WTC11 (cell line): ENCODE measurements around the gene RUNX1. TPM values are rescaled to one million over a fixed set of nuclear protein-coding genes. Genes with fewer than 3 reads are reported as not detected.

Source experiments
- ATAC-seq: fragments of 200-7000 bp; cut with Tn5 transposase; 2 replicates; pipeline ENCODE4 v1.10.0; 2021; ENCODE audit warnings: mild to moderate bottlenecking, moderate library complexity
- CTCF ChIA-PET: fragments of 300-600 bp; sonication (Branson Sonifier 250); formaldehyde crosslinking; loops from one replicate; lab custom pipeline; 2021; ENCODE audit warnings: antibody characterized with exemption; lab: Charles Lee
- POLR2A ChIA-PET: fragments of 350-600 bp; sonication (Branson Sonifier 250); formaldehyde crosslinking; loops from one replicate; lab custom pipeline; 2021; ENCODE audit warnings: antibody characterized with exemption; lab: Charles Lee
- DNase-seq: peaks from one replicate; pipeline ENCODE4 v3.0.0; 2021; ENCODE audit warnings: low spot score
- H3K27ac Mint-ChIP-seq: 2 replicates; pipeline ENCODE4 v1.8.0; 2021; ENCODE audit warnings: mixed read lengths
- H3K27me3 Mint-ChIP-seq: 2 replicates; pipeline ENCODE4 v1.8.0; 2021; ENCODE audit warnings: low read depth, mild to moderate bottlenecking, moderate library complexity, mixed read lengths
- H3K36me3 Mint-ChIP-seq: 2 replicates; pipeline ENCODE4 v1.8.0; 2021; ENCODE audit warnings: mixed read lengths
- H3K4me1 Mint-ChIP-seq: 2 replicates; pipeline ENCODE4 v1.8.0; 2022; ENCODE audit warnings: mixed read lengths
- H3K4me3 Mint-ChIP-seq: 2 replicates; pipeline ENCODE4 v1.8.0; 2021; ENCODE audit warnings: mild to moderate bottlenecking, moderate library complexity, mixed read lengths
- H3K9me3 Mint-ChIP-seq: 2 replicates; pipeline ENCODE4 v1.8.0; 2021; ENCODE audit warnings: mixed read lengths
- AR ChIP-seq: fragments of 250-450 bp; sonication (Bioruptor Pico); IDR thresholded peaks from 2 replicates; pipeline ENCODE4 v1.9.0; 2021; ENCODE audit warnings: mild to moderate bottlenecking
- ATF1 ChIP-seq: sonication (generic); formaldehyde crosslinking; IDR thresholded peaks from 2 replicates; pipeline ENCODE4 v1.8.1; 2023; ENCODE audit warnings: mild to moderate bottlenecking, moderate library complexity, missing genetic modification reagents
- CREM ChIP-seq: sonication (generic); formaldehyde crosslinking; IDR thresholded peaks from 2 replicates; pipeline ENCODE4 v1.8.1; 2022; ENCODE audit warnings: mild to moderate bottlenecking, missing genetic modification reagents, moderate library complexity
- EMX1 ChIP-seq: fragments of 250-450 bp; sonication (Bioruptor Pico); IDR thresholded peaks from 2 replicates; pipeline ENCODE4 v1.8.0; 2021; ENCODE audit warnings: mild to moderate bottlenecking
- FOXK1 ChIP-seq: sonication (generic); formaldehyde crosslinking; IDR thresholded peaks from 2 replicates; pipeline ENCODE4 v1.8.0; 2022; ENCODE audit warnings: mild to moderate bottlenecking, moderate library complexity, missing genetic modification reagents
- FOXP4 ChIP-seq: sonication (generic); formaldehyde crosslinking; IDR thresholded peaks from 2 replicates; pipeline ENCODE4 v1.8.0; 2022; ENCODE audit warnings: mild to moderate bottlenecking, missing genetic modification reagents
- HMGA2 ChIP-seq: fragments of 250-450 bp; sonication (Bioruptor Pico); IDR thresholded peaks from 2 replicates; pipeline ENCODE4 v1.4.0; 2021; ENCODE audit warnings: mild to moderate bottlenecking, moderate library complexity
- JUN ChIP-seq: sonication (generic); formaldehyde crosslinking; IDR thresholded peaks from 2 replicates; pipeline ENCODE4 v1.8.0; 2023; ENCODE audit warnings: mild to moderate bottlenecking, missing genetic modification reagents
- KAT7 ChIP-seq: sonication (generic); formaldehyde crosslinking; IDR thresholded peaks from 2 replicates; pipeline ENCODE4 v1.8.1; 2023; ENCODE audit warnings: missing genetic modification reagents, mild to moderate bottlenecking, borderline replicate concordance
- MXD4 ChIP-seq: fragments of 250-450 bp; sonication (Bioruptor Pico); IDR thresholded peaks from 2 replicates; pipeline ENCODE4 v1.8.0; 2021; ENCODE audit warnings: mild to moderate bottlenecking, moderate library complexity, borderline replicate concordance
- MYBL2 ChIP-seq: sonication (generic); formaldehyde crosslinking; IDR thresholded peaks from 2 replicates; pipeline ENCODE4 v1.8.1; 2023; ENCODE audit warnings: mild to moderate bottlenecking, moderate library complexity, missing genetic modification reagents
- NFYB ChIP-seq: sonication (generic); formaldehyde crosslinking; conservative IDR thresholded peaks from 2 replicates; pipeline ENCODE4 v1.8.0; 2022; ENCODE audit warnings: low read depth, missing genetic modification reagents
- NR1H2 ChIP-seq: sonication (generic); formaldehyde crosslinking; IDR thresholded peaks from 2 replicates; pipeline ENCODE4 v1.9.0; 2021; ENCODE audit warnings: mild to moderate bottlenecking, moderate library complexity, missing genetic modification reagents
- NR3C1 ChIP-seq: sonication (generic); formaldehyde crosslinking; conservative IDR thresholded peaks from 2 replicates; pipeline ENCODE4 v1.8.1; 2023; ENCODE audit warnings: low read depth, mild to moderate bottlenecking, missing genetic modification reagents
- OVOL2 ChIP-seq: fragments of 250-450 bp; sonication (Bioruptor Pico); IDR thresholded peaks from 2 replicates; pipeline ENCODE4 v1.9.0; 2021; ENCODE audit warnings: mild to moderate bottlenecking, borderline replicate concordance
- PRDM15 ChIP-seq: sonication (generic); formaldehyde crosslinking; IDR thresholded peaks from 2 replicates; pipeline ENCODE4 v1.8.0; 2022; ENCODE audit warnings: missing genetic modification reagents
- PREB ChIP-seq: sonication (generic); formaldehyde crosslinking; IDR thresholded peaks from 2 replicates; pipeline ENCODE4 v1.8.1; 2022; ENCODE audit warnings: mild to moderate bottlenecking, missing genetic modification reagents, moderate library complexity, borderline replicate concordance
- SP1 ChIP-seq: sonication (generic); formaldehyde crosslinking; conservative IDR thresholded peaks from 2 replicates; pipeline ENCODE4 v1.8.1; 2022; ENCODE audit warnings: missing genetic modification reagents
- USF2 ChIP-seq: sonication (generic); formaldehyde crosslinking; IDR thresholded peaks from 2 replicates; pipeline ENCODE4 v1.8.1; 2023; ENCODE audit warnings: mild to moderate bottlenecking, missing genetic modification reagents, moderate library complexity
- ZNF121 ChIP-seq: sonication (generic); formaldehyde crosslinking; IDR thresholded peaks from 2 replicates; pipeline ENCODE4 v1.8.0; 2023; ENCODE audit warnings: missing genetic modification reagents
- ZNF138 ChIP-seq: sonication (generic); formaldehyde crosslinking; conservative IDR thresholded peaks from 2 replicates; pipeline ENCODE4 v1.8.1; 2022; ENCODE audit warnings: mild to moderate bottlenecking, moderate library complexity, missing genetic modification reagents
- ZNF232 ChIP-seq: sonication (generic); formaldehyde crosslinking; IDR thresholded peaks from 2 replicates; pipeline ENCODE4 v1.8.0; 2022; ENCODE audit warnings: mild to moderate bottlenecking, missing genetic modification reagents
- ZNF396 ChIP-seq: fragments of 250-450 bp; sonication (Bioruptor Pico); IDR thresholded peaks from 2 replicates; pipeline ENCODE4 v1.8.0; 2021; ENCODE audit warnings: mild to moderate bottlenecking, moderate library complexity, borderline replicate concordance
- ZNF423 ChIP-seq: fragments of 250-450 bp; sonication (Bioruptor Pico); IDR thresholded peaks from 2 replicates; pipeline ENCODE4 v2.1.2; 2022; ENCODE audit warnings: mild to moderate bottlenecking, moderate library complexity
- ZSCAN18 ChIP-seq: fragments of 250-450 bp; sonication (Bioruptor Pico); IDR thresholded peaks from 2 replicates; pipeline ENCODE4 v2.1.2; 2022; ENCODE audit warnings: mild to moderate bottlenecking, moderate library complexity
- total RNA-seq: library from RNA; stranded (reverse); gene quantifications from 3 replicates; pipeline ENCODE4 v1.2.3, GENCODE V29; 2021

Gene RUNX1
- total RNA-seq, 1 experiment from 2014 or later = 2.2 TPM

GRCh38 chr21:34870246-34870645 is 178.9 kb downstream of the RUNX1 start (continued):
- no peak for TF ChIP-seq ZNF396 (CRISPR knock-in tag)
- no peak for TF ChIP-seq ATF1 (CRISPR knock-in tag)
- no peak for TF ChIP-seq USF2
- TF ChIP-seq ZNF232 (CRISPR knock-in tag) = no peak
- TF ChIP-seq OVOL2 = no peak
- TF ChIP-seq ZNF121 (CRISPR knock-in tag) = no peak
- TF ChIP-seq ZNF423 = no peak

GRCh38 chr21:34869545-34869944 is 179.6 kb downstream of the RUNX1 start:
- H3K9me3 Mint-ChIP-seq = no peaks in the 10 kb centered on the region
- DNase-seq = no peak
- ATAC-seq = no peak
- H3K4me1 Mint-ChIP-seq = peaks cover 39% of the 10 kb centered on the region
- ChIA-PET CTCF (no interaction called here), POLR2A (no interaction called here)
- H3K4me3 Mint-ChIP-seq = no peak overlapping the region
- H3K36me3 Mint-ChIP-seq = no peaks in the 10 kb centered on the region
- no peak overlapping the region for H3K27ac Mint-ChIP-seq
- H3K27me3 Mint-ChIP-seq = peaks cover 59% of the 10 kb centered on the region
- TF ChIP-seq MYBL2 (no peak), NR1H2 (CRISPR knock-in tag) (no peak), HMGA2 (CRISPR knock-in tag) (no peak), ATF1 (CRISPR knock-in tag) (no peak), ZSCAN18 (CRISPR knock-in tag) (no peak), KAT7 (no peak), FOXP4 (CRISPR knock-in tag) (no peak), SP1 (no peak)

- ChIA-PET POLR2A (interaction anchor here (1.0 kb wide), 1 partner anchor 19 kb away, joined by 3 read pairs; no protein-coding TSS in a partner anchor), CTCF (interaction anchor here (1.0 to 1.9 kb wide), 3 partner anchors 10 to 122 kb away, joined by 3 to 8 read pairs (median 5); no protein-coding TSS in a partner anchor)
- Mint-ChIP-seq H3K36me3 (no peaks in the 10 kb centered on the region), H3K27ac (no peak overlapping the region), H3K4me3 (no peak overlapping the region), H3K4me1 (peaks cover 40% of the 10 kb centered on the region), H3K9me3 (no peaks in the 10 kb centered on the region), H3K27me3 (peaks cover 74% of the 10 kb centered on the region)
- ATAC-seq (no peak), DNase-seq (no peak)
- TF ChIP-seq NFYB (CRISPR knock-in tag) (no peak), NR3C1 (no peak), ZNF423 (no peak), CREM (CRISPR knock-in tag) (no peak), PRDM15 (CRISPR knock-in tag) (no peak), JUN (no peak), EMX1 (CRISPR knock-in tag) (no peak), AR (CRISPR knock-in tag) (no peak), ZNF138 (no peak), FOXK1 (CRISPR knock-in tag) (no peak), PREB (CRISPR knock-in tag) (no peak), MXD4 (CRISPR knock-in tag) (no peak)
These were observed 181.3 kb downstream of the RUNX1 start for GRCh38 chr21:34867785-34868184.
